Islet of Langerhans (tissue), 1 donor: Measurements from ENCODE around the gene ZFTA.
"Not testable (repeated sequence)": the region's sequence is repeated elsewhere in the genome, so short reads cannot be mapped to it uniquely, and the experiment has no call there.

ENCODE experiments used
- FAIRE-seq: peaks from one replicate; lab custom pipeline; 2011; peaks lifted over from hg19 to GRCh38; lab: Jason Lieb, UNC

ZFTA gene

GRCh38 chr11:63768237-63769041 is at the start of gene ZFTA:
TSS of gene ZFTA (minus strand) at chr11:63768775. CDS start at chr11:63768622, 153 bp downstream.
- no peak for FAIRE-seq

DNA sequence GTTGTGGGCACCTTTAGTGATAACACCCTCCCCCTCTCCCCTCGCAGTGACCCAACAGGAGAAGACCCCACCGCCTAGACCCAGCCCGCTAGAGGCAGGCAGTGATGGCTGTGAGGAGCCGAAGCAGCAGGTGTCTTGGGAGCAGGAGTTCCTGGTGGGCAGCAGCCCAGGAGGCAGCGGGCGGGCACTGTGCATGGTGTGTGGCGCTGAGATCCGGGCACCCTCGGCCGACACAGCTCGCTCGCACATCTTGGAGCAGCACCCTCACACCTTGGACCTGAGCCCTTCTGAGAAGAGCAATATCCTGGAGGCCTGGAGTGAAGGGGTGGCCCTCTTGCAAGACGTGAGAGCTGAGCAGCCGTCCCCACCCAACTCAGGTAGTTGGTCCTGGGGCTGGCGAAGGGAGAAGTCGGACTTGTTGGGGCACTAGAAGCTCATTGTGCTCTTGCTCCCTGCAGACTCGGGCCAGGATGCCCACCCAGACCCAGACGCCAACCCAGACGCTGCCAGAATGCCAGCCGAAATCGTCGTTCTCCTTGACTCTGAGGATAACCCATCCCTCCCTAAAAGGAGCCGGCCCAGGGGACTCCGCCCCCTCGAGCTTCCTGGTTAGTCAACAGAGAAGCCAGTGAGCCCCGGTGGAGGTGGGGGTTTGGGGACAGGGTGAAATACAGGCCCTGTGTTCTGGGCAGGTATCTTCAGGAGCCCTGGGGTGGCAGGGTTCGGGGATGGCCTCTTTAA is 49.4 kb upstream of the ZFTA start:
- FAIRE-seq, result no peak

- FAIRE-seq, result no peak
Observed at GRCh38 chr11:63816732-63817131, 48.2 kb upstream of the ZFTA start.

- no peak for FAIRE-seq
Observed at GRCh38 chr11:63816166-63816565, 47.6 kb upstream of the ZFTA start.

GRCh38 chr11:63814383-63814736 is 45.8 kb upstream of the ZFTA start:
- no peak for FAIRE-seq

GRCh38 chr11:63813563-63814382 is 45.2 kb upstream of the ZFTA start:
- no peak for FAIRE-seq

GRCh38 chr11:63813035-63813562 is 44.5 kb upstream of the ZFTA start, which contains the start of gene SPINDOC:
TSS of gene SPINDOC (plus strand) at chr11:63813456. CDS start at chr11:63813687, 231 bp downstream.
- no peak for FAIRE-seq

- FAIRE-seq, result no peak
Observed at GRCh38 chr11:63811522-63811921, 42.9 kb upstream of the ZFTA start.

DNA sequence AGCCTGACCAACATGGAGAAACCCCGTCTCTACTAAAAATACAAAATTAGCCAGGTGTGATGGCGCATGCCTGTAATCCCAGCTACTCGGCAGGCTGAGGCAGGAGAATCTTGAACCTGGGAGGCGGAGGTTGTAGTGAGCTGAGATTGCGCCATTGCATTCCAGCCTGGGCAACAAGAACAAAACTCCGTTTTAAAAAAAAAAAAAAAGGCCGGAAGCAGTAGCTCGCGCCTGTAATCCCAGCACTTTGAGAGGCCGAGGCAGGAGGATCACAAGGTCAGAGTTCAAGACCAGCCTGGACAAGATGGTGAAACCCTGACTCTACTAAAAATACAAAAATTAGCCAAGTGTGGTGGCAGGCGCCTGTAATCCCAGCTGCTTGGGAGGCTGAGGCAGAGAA is 41.8 kb upstream of the ZFTA start:
- not testable (repeated sequence) for FAIRE-seq

GRCh38 chr11:63805844-63806415 is 37.4 kb upstream of the ZFTA start:
- FAIRE-seq, result no peak

DNA sequence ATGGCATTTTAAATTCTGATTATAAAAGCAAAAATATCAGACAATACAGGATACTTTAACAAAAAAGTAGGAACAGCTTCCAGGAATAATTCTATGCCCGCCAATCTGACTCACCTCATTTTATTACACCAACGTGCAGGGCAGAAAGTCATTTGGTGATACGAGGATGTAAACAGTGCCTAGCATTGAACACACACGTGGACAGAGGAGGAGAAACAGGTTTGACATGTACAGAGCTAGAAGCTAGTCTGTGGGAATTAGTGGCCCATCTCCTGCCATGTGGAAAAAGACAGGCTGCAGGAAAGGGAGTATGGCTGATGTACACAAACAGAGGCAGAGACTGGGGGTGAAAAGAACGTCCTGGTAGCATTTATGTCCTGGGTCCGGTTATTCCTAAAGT is 35.7 kb upstream of the ZFTA start:
- no peak for FAIRE-seq

GRCh38 chr11:63802637-63803414 is 34.3 kb upstream of the ZFTA start:
- FAIRE-seq, result no peak

DNA sequence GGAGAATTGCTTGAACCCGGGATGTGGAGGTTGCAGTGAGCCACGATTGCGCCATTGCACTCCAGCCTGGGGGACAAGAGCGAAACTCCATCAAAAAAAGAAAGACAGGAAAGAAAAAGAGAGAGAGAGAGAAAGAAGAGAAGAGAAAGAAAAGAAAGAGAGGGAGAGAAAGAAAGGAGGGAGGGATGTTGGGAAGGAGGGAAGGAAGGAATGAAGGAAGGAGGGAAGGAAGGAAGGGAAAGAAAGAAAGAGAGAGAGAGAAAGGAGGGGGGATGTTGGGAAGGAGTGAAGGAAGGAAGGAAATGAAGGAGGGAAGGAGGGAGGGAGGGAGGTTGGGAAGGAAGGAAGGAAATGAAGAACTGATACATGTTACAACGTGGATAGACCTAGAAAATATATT is 32.3 kb upstream of the ZFTA start:
- FAIRE-seq, result no peak

GRCh38 chr11:63795066-63795465 is 26.5 kb upstream of the ZFTA start:
- no peak for FAIRE-seq

GRCh38 chr11:63793161-63793560 is 24.6 kb upstream of the ZFTA start:
- FAIRE-seq, result no peak

DNA sequence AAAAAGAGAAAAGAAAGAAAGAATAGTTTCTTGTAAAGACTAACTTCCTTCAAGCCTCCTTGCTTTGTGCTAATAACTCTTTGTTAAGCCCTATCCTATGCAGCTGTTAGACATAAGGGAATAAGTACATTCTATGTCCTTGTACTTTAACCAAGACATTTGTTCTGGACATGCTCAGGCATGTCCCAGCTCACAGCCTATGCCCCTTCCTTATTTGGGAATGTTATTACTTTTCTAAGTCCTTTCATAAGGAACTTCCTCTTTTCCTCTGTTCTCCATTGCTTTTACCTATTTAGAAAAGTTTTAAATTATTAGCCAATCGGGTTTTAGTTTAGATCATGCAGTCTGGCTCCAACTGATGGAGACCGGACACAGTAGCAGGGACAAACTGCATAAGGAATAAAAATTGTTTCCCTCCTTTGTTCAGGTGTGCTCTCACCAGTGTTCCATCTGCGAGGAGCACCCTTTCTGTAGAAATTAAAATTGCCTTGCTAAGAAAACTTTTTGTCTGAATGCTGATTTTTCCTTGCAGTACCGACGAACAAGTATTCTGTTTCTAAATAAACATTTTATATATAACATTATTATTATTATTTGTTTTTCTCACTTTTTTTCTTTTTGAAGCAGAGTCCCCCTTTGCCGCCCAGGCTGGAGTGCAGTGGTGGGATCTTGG is 23.1 kb upstream of the ZFTA start:
- FAIRE-seq, result no peak

- no peak for FAIRE-seq
Observed at GRCh38 chr11:63785823-63786222, 17.2 kb upstream of the ZFTA start.

DNA sequence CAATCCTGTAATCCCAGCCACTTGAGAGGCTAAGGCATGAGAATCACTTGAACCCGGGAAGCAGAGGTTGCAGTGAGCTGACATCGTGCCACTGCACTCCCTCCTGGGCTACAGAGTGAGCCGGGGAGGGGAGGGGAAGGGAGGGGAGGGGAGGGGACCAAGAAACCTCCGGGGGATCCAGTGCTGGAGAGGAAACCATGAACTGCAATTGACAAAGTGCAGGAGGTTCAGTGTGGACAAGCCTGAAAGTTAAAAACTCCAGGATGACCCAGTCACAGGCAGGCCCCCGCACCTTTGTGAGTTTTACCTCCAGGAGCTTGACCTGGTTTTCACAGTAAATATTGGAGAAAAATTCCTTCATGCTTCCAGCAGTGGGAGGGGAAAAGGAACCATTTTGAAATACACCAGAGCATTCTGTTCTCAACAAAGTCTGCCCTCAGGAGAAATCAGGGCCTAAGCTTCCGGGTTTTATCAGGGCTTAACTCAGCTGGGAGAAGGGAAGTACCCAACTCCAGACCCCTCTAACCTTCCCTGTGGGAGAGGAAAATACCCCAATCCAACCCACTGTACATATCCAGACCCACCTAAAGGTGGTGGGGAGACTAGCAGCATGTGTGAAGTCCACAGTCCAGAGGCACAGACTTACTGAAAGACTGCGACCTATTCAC is 15.5 kb upstream of the ZFTA start:
- no peak for FAIRE-seq

DNA sequence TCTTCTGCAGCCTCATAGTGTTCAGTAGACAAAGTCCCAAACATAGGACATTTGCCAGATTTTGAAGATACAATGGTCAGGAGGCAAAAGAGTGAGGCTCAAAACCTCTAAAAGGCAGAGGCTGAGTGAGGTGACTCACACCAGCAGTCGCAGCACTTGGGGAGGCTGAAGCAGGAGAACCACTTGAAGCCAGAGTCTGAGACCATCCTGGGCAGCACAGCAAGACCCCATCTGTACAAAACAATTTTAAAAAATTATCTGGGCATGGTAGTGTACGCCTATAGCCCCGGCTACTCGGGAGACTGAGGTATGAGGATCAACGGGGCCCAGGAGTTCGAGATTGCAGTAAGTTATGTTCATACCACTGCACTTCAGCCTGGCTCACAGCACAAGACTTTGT is 14.2 kb upstream of the ZFTA start:
- no peak for FAIRE-seq

DNA sequence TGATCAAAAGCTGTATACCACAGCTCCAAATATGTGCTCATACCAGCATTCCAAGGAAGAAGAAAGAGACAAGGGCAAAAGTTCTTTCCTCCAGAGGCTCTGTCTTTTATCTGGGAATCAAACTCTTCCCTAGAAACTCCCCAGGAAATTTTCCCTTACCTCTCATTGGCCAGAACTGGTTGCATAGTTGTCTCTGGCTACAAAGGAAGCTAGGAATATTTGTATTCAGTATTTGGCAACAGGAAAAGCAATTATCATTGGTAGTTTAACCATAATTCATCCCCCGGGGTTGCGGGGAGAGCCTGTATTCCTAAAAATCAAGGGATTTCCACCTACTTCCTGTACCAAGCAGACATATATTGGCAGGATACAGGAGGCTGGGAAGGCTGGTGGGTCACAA is 10.5 kb upstream of the ZFTA start:
- FAIRE-seq, result no peak
